ENCODE results near the gene ARID3B.
"Not testable (repeated sequence)": the region's sequence is repeated elsewhere in the genome, so short reads cannot be mapped to it uniquely, and the experiment has no call there.

ARID3B gene

DNA sequence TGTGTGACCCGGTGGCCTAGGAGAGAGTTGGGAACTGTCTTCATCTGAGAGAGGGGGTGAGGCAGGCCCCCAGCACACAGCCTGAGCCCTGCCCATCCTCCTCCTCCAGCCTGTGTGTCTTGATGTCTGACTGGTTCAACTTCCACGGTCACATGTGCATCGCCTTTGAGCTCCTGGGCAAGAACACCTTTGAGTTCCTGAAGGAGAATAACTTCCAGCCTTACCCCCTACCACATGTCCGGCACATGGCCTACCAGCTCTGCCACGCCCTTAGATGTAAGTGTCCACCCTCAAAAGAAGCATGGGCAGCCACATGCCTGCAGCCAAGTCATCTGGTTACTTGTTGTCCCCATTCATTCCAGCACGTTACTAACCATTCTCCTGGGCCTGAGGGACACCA lies 84.7 kb downstream of the ARID3B start:
- DNase-seq = no peak

DNA sequence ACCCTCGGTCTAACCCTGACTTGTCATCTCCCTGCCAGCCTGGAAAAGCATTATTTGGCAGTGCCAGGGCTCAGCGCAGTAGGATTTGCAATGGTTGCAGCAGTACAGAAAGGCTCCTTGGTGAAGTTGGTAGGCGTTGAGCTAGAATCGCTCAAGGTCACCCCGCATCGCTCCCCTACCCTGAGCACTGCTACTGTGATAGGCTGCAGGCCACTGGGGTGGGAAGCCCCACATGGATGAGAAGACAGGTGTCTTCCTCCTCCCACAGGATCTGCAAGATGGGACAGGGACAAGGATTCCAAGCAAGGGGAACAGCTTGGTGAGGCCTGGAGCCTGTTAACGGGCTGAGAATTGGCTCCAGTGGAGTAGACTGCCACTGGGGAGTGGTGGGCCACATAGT lies 85.3 kb downstream of the ARID3B start:
- DNase-seq = no peak

- DNase-seq = no peak
Measured at GRCh38 chr15:74626752-74627692, 86.0 kb downstream of the ARID3B start.

DNA sequence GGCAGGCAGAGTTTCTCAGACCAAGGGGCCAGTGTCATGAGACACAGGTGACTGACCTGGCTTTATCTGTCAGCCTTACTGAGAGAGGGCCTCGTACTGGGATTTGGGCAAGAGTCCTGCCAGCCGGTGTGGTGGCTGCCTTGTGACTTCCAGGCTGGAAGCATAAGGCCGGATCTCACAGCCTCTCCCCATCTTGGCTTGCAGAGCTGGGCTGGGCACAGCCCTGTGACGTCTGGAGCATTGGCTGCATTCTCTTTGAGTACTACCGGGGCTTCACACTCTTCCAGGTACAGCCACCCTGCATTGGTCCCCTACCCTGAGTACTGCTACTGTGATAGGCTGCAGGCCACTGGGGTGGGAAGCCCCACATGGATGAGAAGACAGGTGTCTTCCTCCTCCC lies 86.7 kb downstream of the ARID3B start:
- no peak for DNase-seq

- DNase-seq = no peak
Measured at GRCh38 chr15:74628199-74628598, 87.2 kb downstream of the ARID3B start.

DNA sequence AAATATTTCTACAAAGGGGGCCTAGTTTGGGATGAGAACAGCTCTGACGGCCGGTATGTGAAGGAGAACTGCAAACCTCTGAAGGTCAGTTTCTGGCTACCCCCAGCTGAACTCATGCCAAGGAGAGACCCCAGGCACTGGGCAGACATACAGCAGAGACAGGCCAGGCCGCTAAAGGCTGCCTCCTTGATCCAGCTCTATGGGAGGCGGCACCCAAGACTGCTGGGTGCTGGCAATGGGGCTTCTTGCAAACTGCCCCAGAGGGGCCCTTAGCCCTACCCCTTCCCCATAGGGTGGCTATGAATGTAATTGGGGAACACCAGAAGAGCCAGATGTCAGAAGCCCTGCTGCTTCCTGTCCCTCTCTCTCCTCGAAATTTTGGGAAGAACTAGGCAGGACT lies 87.9 kb downstream of the ARID3B start:
- no peak for DNase-seq

DNA sequence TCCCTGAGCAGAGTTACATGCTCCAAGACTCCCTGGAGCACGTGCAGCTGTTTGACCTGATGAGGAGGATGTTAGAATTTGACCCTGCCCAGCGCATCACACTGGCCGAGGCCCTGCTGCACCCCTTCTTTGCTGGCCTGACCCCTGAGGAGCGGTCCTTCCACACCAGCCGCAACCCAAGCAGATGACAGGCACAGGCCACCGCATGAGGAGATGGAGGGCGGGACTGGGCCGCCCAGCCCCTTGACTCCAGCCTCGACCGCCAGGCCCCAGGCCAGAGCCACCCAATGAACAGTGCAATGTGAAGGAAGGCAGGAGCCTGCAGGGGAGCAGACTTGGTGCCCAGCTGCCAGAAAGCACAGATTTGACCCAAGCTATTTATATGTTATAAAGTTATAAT lies 88.7 kb downstream of the ARID3B start:
- not testable (repeated sequence) for DNase-seq

DNA sequence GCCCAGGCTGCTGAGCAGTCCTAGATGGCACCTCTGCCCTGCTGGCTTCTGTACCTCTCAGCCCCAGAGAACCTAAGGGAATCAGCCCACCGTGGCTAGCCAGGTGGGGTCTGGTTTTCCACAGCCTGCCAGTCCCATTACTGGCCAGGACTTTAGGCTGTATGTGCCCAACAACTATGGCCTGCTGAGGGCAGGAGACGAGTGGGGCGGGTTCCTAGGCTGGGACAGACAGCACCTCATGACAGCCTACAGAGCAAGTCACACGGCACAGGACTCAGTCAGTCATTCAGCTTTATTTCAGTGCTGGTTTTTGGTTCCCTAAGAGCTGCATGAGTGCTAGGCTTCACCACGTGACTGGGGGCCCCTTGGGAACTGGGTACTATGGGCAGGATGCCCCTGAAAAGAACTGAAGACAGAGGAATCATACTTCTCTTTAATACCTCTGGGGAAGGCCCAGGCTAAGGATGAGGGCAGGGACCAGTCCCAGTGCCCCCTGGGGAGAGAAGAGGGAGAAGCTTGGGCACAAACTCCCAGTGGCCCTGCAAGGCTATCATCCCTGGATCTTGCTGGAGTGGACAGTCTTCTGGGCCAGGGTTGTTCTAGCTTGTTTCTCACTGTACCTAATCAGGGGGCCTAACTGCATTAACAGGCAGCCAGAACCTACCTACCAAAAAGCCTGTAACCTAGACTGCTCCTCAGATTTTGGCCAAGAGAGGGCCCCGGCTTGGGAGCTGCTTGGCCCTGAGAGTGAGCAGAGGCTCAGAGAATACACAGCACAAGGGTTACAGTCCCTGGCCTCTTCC lies 89.5 kb downstream of the ARID3B start:
- no peak for DNase-seq

GRCh38 chr15:74631087-74631385 lies 90.0 kb downstream of the ARID3B start:
- DNase-seq = no peak

DNA sequence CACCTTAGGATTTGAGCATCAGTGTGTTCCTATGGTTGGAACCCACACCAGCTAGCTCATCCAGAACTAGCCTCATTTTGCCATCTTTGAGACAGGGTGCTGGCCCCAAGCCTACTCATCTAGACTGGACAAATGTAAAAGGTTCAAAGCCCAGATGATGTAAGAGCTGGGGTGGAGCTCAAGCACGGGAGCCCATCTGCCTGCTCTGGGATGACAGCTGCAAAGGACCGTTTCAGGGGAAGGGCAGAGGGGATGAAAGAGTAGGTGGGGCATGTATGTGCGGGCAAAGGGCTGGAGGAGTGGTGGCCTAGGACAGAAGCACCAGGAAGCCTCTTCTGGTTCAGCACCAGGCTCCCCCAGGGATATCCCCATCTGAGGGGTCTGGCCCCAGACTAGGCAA lies 90.4 kb downstream of the ARID3B start:
- DNase-seq = no peak

DNA sequence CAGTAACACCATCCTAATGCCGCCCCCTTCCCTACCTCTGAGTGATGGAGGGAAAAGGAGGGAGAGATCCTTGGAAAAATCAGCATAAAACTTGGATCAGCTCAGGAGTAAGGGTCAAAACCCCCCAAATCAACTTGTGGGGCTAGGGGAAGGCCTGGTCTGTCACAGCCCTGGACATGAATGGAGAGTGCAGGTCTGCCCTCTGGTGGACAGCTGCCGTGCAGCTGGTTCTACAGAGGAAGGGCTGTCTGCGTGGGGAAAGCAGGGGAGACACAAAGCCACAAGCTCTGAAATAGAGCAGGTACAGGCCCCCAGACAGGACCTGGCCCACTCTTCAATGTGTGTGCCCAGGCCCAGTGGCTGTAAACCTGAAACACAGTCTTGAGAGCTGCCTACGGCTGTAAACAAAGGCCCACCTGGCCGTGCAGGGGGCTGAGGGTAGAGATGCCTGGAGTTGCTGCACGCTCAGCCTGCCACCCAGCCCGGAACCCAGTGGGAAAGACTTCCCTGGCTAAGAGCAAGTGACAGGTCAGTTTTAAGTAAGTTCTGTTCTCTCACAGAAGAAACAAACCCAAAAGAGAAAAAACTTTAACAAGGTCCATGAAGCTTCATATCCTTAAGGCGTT lies 91.0 kb downstream of the ARID3B start:
- peak; percentile 39 for DNase-seq

GRCh38 chr15:74632601-74633000 lies 91.6 kb downstream of the ARID3B start:
- DNase-seq = no peak

- no peak for DNase-seq
Measured at GRCh38 chr15:74633781-74634180, 92.8 kb downstream of the ARID3B start.

DNA sequence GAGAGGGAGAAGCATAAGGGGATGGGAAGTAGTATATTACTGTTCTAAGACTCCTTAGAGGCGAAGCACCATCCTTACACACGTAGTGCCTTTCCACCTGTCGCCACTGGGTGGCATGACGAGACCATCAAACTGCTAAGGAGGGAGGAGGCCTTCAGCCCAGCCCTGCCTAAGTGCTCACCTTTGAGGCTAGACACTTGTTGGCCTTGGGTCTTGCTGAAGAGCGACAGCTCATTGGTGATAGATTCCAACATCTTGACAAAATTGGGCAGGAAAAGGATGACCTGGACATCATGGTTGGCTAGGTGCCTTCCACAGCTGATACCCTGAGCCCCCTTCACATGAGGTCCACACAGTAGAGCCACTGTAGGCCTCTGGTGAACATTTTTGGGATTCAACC lies 94.2 kb downstream of the ARID3B start:
- DNase-seq = peak; percentile 55

GRCh38 chr15:74636984-74637383 lies 96.0 kb downstream of the ARID3B start:
- no peak for DNase-seq

GRCh38 chr15:74641151-74641550 lies 100.1 kb downstream of the ARID3B start:
- DNase-seq = no peak

DNA sequence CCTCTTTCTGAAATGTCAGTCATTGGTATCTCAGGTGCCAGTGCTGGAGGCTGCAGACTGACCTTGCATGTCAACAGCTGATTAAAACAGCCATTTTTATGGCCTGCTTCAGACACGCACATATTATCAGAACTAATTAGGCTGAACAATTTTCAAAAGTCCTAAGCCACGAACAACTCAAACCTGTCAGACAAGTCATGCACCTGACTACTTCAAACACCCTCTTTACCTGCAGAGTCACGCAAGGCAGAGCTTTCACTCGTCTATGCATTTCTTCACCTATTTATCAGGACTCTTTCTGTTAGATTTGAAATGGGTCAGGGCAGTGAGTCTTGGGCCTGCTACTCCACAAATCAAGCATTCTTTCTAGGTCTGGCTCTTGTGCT lies 101.3 kb downstream of the ARID3B start:
- DNase-seq = no peak

- DNase-seq = no peak
Measured at GRCh38 chr15:74642734-74643664, 102.0 kb downstream of the ARID3B start.

DNA sequence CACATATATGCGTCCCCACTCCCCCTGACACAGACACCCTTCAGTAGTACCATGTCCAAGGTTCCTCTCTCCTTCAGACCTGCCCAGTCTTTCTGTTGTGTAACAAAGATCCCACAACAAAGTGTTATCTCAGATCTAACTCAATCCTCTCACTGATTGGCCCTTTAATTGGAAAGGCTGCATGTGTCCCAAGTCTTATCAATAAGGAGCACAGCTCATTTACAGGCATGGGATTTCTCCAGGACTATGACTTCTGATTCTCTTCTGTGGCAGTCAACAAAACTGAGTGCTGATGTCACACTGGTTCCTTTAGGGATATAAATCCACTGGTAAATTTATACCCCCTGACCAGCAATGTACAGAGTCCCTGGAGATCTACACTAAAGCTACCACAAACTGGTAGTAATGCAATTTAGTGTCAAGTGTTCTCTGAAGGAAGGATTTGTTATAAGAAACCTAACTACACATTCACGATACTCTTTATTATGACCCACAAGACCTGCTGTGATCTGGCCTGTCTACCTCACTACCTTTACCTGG lies 102.7 kb downstream of the ARID3B start:
- no peak for DNase-seq

GRCh38 chr15:74646480-74646879 lies 105.5 kb downstream of the ARID3B start:
- DNase-seq = no peak

Measured in effector CD4-positive, alpha-beta T cell (primary cell).